Measurements from ENCODE around the gene SF3B5.
"Not testable (repeated sequence)": the region's sequence is repeated elsewhere in the genome, so short reads cannot be mapped to it uniquely, and the experiment has no call there.

The SF3B5 gene

GRCh38 chr6:144064402-144065212 is 30.8 kb downstream of the SF3B5 start:
- in situ Hi-C loops (cut with MboI; ENCODE audit: low sequenced_read_pairs), result no loop called here

- in situ Hi-C loops (cut with MboI; ENCODE audit: low sequenced_read_pairs), result no loop called here
These were observed 31.5 kb downstream of the SF3B5 start for GRCh38 chr6:144063744-144064401.

GRCh38 chr6:144063246-144063743 is 32.1 kb downstream of the SF3B5 start:
- in situ Hi-C loops (cut with MboI; ENCODE audit: low sequenced_read_pairs), result no loop called here

- in situ Hi-C loops (cut with MboI; ENCODE audit: low sequenced_read_pairs), result no loop called here
These were observed 32.6 kb downstream of the SF3B5 start for GRCh38 chr6:144062786-144063185.

- in situ Hi-C loops (cut with MboI; ENCODE audit: low sequenced_read_pairs), result no loop called here
These were observed 36.2 kb downstream of the SF3B5 start for GRCh38 chr6:144059139-144059538.

GRCh38 chr6:144055121-144055931 is 40.0 kb downstream of the SF3B5 start:
- in situ Hi-C loops (cut with MboI; ENCODE audit: low sequenced_read_pairs), result no loop called here

GRCh38 chr6:144053601-144054000 is 41.8 kb downstream of the SF3B5 start:
- in situ Hi-C loops (cut with MboI; ENCODE audit: low sequenced_read_pairs), result no loop called here

GRCh38 chr6:144052488-144052887 is 42.9 kb downstream of the SF3B5 start:
- in situ Hi-C loops (cut with MboI; ENCODE audit: low sequenced_read_pairs), result no loop called here

- in situ Hi-C loops (cut with MboI; ENCODE audit: low sequenced_read_pairs), result no loop called here
These were observed 46.0 kb downstream of the SF3B5 start for GRCh38 chr6:144049386-144049785.

GRCh38 chr6:144047688-144048087 is 47.7 kb downstream of the SF3B5 start:
- in situ Hi-C loops (cut with MboI; ENCODE audit: low sequenced_read_pairs), result no loop called here

- in situ Hi-C loops (cut with MboI; ENCODE audit: low sequenced_read_pairs), result not testable (repeated sequence)
These were observed 48.7 kb downstream of the SF3B5 start for GRCh38 chr6:144046672-144047071.

GRCh38 chr6:144044989-144045388 is 50.4 kb downstream of the SF3B5 start:
- in situ Hi-C loops (cut with MboI; ENCODE audit: low sequenced_read_pairs), result not testable (repeated sequence)
